ENCODE measurements around the gene SCARF2. TPM values are rescaled to one million over a fixed set of nuclear protein-coding genes. Genes with fewer than 3 reads are reported as not detected.
"Not testable (repeated sequence)": the region's sequence is repeated elsewhere in the genome, so short reads cannot be mapped to it uniquely, and the experiment has no call there.

Gene SCARF2
- total RNA-seq, 2 experiments from 2014 or later: 1.5 to 1.7 TPM

- no peak for DNase-seq
- H3K27me3 Mint-ChIP-seq: peaks cover 13% of the 10 kb centered on the region
Observed at GRCh38 chr22:20414450-20414849, 23.2 kb downstream of the SCARF2 start.

GRCh38 chr22:20414059-20414440 is 23.6 kb downstream of the SCARF2 start:
- Mint-ChIP-seq H3K27ac (no peak overlapping the region), H3K9me3 (no peaks in the 10 kb centered on the region), H3K27me3 (peaks cover 13% of the 10 kb centered on the region), H3K36me3 (no peaks in the 10 kb centered on the region), H3K4me3 (no peak overlapping the region), H3K4me1 (no peaks in the 10 kb centered on the region)
- POLR2A ChIA-PET: no interaction called here
- DNase-seq (no peak), ATAC-seq (ENCODE audit: low read depth) (no peak)

More at GRCh38 chr22:20414450-20414849, 23.2 kb downstream of the SCARF2 start:
- Mint-ChIP-seq H3K4me3 (no peak overlapping the region), H3K36me3 (no peaks in the 10 kb centered on the region), H3K27ac (no peak overlapping the region), H3K9me3 (no peaks in the 10 kb centered on the region), H3K4me1 (peaks cover 1% of the 10 kb centered on the region)
- POLR2A ChIA-PET: no interaction called here
- no peak for ATAC-seq (ENCODE audit: low read depth)

- no peaks in the 10 kb centered on the region for H3K4me1 Mint-ChIP-seq
- no peak overlapping the region for H3K27ac Mint-ChIP-seq
- no peaks in the 10 kb centered on the region for H3K9me3 Mint-ChIP-seq
- no peaks in the 10 kb centered on the region for H3K36me3 Mint-ChIP-seq
- H3K4me3 Mint-ChIP-seq: no peak overlapping the region
- no peak for ATAC-seq (ENCODE audit: low read depth)
- POLR2A ChIA-PET: no interaction called here
- no peak for DNase-seq
- H3K27me3 Mint-ChIP-seq: peaks cover 13% of the 10 kb centered on the region
Observed at GRCh38 chr22:20413217-20414058, 24.2 kb downstream of the SCARF2 start.

GRCh38 chr22:20412474-20413216 is 25.0 kb downstream of the SCARF2 start:
- Mint-ChIP-seq H3K9me3 (no peaks in the 10 kb centered on the region), H3K4me1 (no peaks in the 10 kb centered on the region), H3K4me3 (no peak overlapping the region), H3K27ac (no peak overlapping the region), H3K36me3 (no peaks in the 10 kb centered on the region), H3K27me3 (peaks cover 13% of the 10 kb centered on the region)
- DNase-seq (no peak), ATAC-seq (ENCODE audit: low read depth) (no peak)
- POLR2A ChIA-PET: no interaction called here

GRCh38 chr22:20409385-20409784 is 28.2 kb downstream of the SCARF2 start:
- H3K27me3 Mint-ChIP-seq; ATAC-seq (ENCODE audit: low read depth): not testable (repeated sequence)

GRCh38 chr22:20408891-20409290 is 28.7 kb downstream of the SCARF2 start:
- no peaks in the 10 kb centered on the region for H3K9me3 Mint-ChIP-seq
- peaks cover 3% of the 10 kb centered on the region for H3K36me3 Mint-ChIP-seq
- ATAC-seq (ENCODE audit: low read depth) (no peak), DNase-seq (no peak)
- H3K4me3 Mint-ChIP-seq: no peak overlapping the region
- peaks cover under 1% of the 10 kb centered on the region for H3K4me1 Mint-ChIP-seq
- POLR2A ChIA-PET: interaction anchor here (1.0 kb wide), 1 partner anchor 90 kb away, joined by 4 read pairs; the partner anchor contains the start of gene DGCR6L
- H3K27ac Mint-ChIP-seq: no peak overlapping the region
- peaks cover 8% of the 10 kb centered on the region for H3K27me3 Mint-ChIP-seq

More at GRCh38 chr22:20409385-20409784, 28.2 kb downstream of the SCARF2 start:
- H3K27ac Mint-ChIP-seq, H3K9me3 Mint-ChIP-seq, H3K36me3 Mint-ChIP-seq, H3K4me1 Mint-ChIP-seq, DNase-seq, H3K4me3 Mint-ChIP-seq: not testable (repeated sequence)
- POLR2A ChIA-PET: interaction anchor here (1.0 kb wide), 1 partner anchor 90 kb away, joined by 4 read pairs; the partner anchor contains the start of gene DGCR6L

- peaks cover 11% of the 10 kb centered on the region for H3K36me3 Mint-ChIP-seq
- H3K27ac Mint-ChIP-seq: no peak overlapping the region
- H3K9me3 Mint-ChIP-seq: no peaks in the 10 kb centered on the region
- POLR2A ChIA-PET: no interaction called here
- peaks cover 10% of the 10 kb centered on the region for H3K4me1 Mint-ChIP-seq
- H3K27me3 Mint-ChIP-seq: peaks cover 3% of the 10 kb centered on the region
- DNase-seq (no peak), ATAC-seq (ENCODE audit: low read depth) (no peak)
- no peak overlapping the region for H3K4me3 Mint-ChIP-seq
Observed at GRCh38 chr22:20407829-20408228, 29.8 kb downstream of the SCARF2 start.

GRCh38 chr22:20406686-20407408 is 30.8 kb downstream of the SCARF2 start:
- H3K27ac Mint-ChIP-seq: no peak overlapping the region
- peaks cover 11% of the 10 kb centered on the region for H3K4me1 Mint-ChIP-seq
- H3K27me3 Mint-ChIP-seq: no peaks in the 10 kb centered on the region
- no peak for DNase-seq
- peaks cover 11% of the 10 kb centered on the region for H3K36me3 Mint-ChIP-seq
- POLR2A ChIA-PET: no interaction called here
- H3K4me3 Mint-ChIP-seq: no peak overlapping the region
- H3K9me3 Mint-ChIP-seq: no peaks in the 10 kb centered on the region
- ATAC-seq (ENCODE audit: low read depth): no peak

- ATAC-seq (ENCODE audit: low read depth) (no peak), DNase-seq (no peak)
- POLR2A ChIA-PET: no interaction called here
- H3K27me3 Mint-ChIP-seq: no peaks in the 10 kb centered on the region
- H3K9me3 Mint-ChIP-seq: no peaks in the 10 kb centered on the region
- H3K4me1 Mint-ChIP-seq: peaks cover 11% of the 10 kb centered on the region
- no peak overlapping the region for H3K4me3 Mint-ChIP-seq
- H3K27ac Mint-ChIP-seq: no peak overlapping the region
- peaks cover 11% of the 10 kb centered on the region for H3K36me3 Mint-ChIP-seq
Observed at GRCh38 chr22:20405931-20406685, 31.5 kb downstream of the SCARF2 start.

- Mint-ChIP-seq H3K4me3 (no peak overlapping the region), H3K4me1 (peaks cover 11% of the 10 kb centered on the region), H3K27ac (no peak overlapping the region), H3K27me3 (no peaks in the 10 kb centered on the region), H3K9me3 (no peaks in the 10 kb centered on the region), H3K36me3 (peaks cover 11% of the 10 kb centered on the region)
- POLR2A ChIA-PET: no interaction called here
- DNase-seq: no peak
- ATAC-seq (ENCODE audit: low read depth): no peak
Observed at GRCh38 chr22:20405291-20405930, 32.2 kb downstream of the SCARF2 start.

- DNase-seq (no peak), ATAC-seq (ENCODE audit: low read depth) (no peak)
- H3K4me3 Mint-ChIP-seq: no peak overlapping the region
- H3K9me3 Mint-ChIP-seq: no peaks in the 10 kb centered on the region
- POLR2A ChIA-PET: no interaction called here
- peaks cover 11% of the 10 kb centered on the region for H3K36me3 Mint-ChIP-seq
- peaks cover 11% of the 10 kb centered on the region for H3K4me1 Mint-ChIP-seq
- H3K27ac Mint-ChIP-seq: no peak overlapping the region
- H3K27me3 Mint-ChIP-seq: no peaks in the 10 kb centered on the region
Observed at GRCh38 chr22:20404881-20405280, 32.7 kb downstream of the SCARF2 start.

GRCh38 chr22:20403779-20404140 is 33.9 kb downstream of the SCARF2 start:
- POLR2A ChIA-PET: interaction anchor here (0.9 to 1.1 kb wide), 2 partner anchors 10 to 28 kb away, joined by 4 to 7 read pairs; partner anchors contain the start of gene ZNF74
- Mint-ChIP-seq H3K27me3 (no peaks in the 10 kb centered on the region), H3K27ac (peak overlapping the region; percentile 80), H3K9me3 (no peaks in the 10 kb centered on the region), H3K4me3 (no peak overlapping the region), H3K36me3 (peaks cover 11% of the 10 kb centered on the region), H3K4me1 (peaks cover 11% of the 10 kb centered on the region)
- DNase-seq (no peak), ATAC-seq (ENCODE audit: low read depth) (no peak)
